Ovary (tissue), 3 donors: ENCODE results near the gene CPLX3.

Experiments
- EP300 ChIP-seq: sonication (generic); formaldehyde crosslinking; IDR thresholded peaks from one replicate; pipeline ENCODE4 v1.6.1; 2017; ENCODE audit warnings: antibody characterized with exemption
- POLR2A ChIP-seq: fragments of 450-650 bp; IDR thresholded peaks from one replicate; pipeline ENCODE4 v1.6.1; 2017; ENCODE audit warnings: antibody characterized with exemption, mild to moderate bottlenecking, moderate library complexity
- TF ChIP-seq, protein P1 (sequence below), 3 donors: fragments of 450-650 bp in 2 of 3; fragments of 200-600 bp in 1 of 3; IDR thresholded peaks; one replicate each; pipeline versions ENCODE4 v1.5.1 to v1.8.0; 2016 to 2022; ENCODE audit warnings: antibody characterized with exemption in 3 of 3, mild to moderate bottlenecking in 1 of 3
- donor health status: DM: no; HTN: no; CAD: no.

- TF ChIP-seq, protein P1, sequence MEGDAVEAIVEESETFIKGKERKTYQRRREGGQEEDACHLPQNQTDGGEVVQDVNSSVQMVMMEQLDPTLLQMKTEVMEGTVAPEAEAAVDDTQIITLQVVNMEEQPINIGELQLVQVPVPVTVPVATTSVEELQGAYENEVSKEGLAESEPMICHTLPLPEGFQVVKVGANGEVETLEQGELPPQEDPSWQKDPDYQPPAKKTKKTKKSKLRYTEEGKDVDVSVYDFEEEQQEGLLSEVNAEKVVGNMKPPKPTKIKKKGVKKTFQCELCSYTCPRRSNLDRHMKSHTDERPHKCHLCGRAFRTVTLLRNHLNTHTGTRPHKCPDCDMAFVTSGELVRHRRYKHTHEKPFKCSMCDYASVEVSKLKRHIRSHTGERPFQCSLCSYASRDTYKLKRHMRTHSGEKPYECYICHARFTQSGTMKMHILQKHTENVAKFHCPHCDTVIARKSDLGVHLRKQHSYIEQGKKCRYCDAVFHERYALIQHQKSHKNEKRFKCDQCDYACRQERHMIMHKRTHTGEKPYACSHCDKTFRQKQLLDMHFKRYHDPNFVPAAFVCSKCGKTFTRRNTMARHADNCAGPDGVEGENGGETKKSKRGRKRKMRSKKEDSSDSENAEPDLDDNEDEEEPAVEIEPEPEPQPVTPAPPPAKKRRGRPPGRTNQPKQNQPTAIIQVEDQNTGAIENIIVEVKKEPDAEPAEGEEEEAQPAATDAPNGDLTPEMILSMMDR (IDR thresholded peaks at IDR 0.05) = no peak
- no peak for TF ChIP-seq POLR2A
- no peak for TF ChIP-seq EP300
These were observed 38.3 kb upstream of the CPLX3 start for GRCh38 chr15:74788042-74788682.
